Lower leg skin (tissue), 4 donors: ENCODE results near the gene PGM5. TPM values are rescaled to one million over a fixed set of nuclear protein-coding genes. Genes with fewer than 3 reads are reported as not detected.

ENCODE experiments used
- DNase-seq, 2 donors: peaks; one replicate each; pipeline ENCODE4 v3.0.0-alpha.2; 2019; ENCODE audit warnings: low spot score in 2 of 2
- H3K4me3 ChIP-seq: fragments of 200-600 bp; sonication (generic); 2 replicates; pipeline ENCODE4 v1.5.1; 2017; ENCODE audit warnings: mild to moderate bottlenecking, low read depth; ENCODE audit not compliant: poor library complexity, severe bottlenecking
- POLR2A ChIP-seq, 2 donors: fragments of 450-650 bp; IDR thresholded peaks; one replicate each; pipeline ENCODE4 v1.6.1; 2016 to 2017; ENCODE audit warnings: antibody characterized with exemption in 2 of 2, mild to moderate bottlenecking in 1 of 2, moderate library complexity in 1 of 2
- WGBS, 2 donors: methylation state at CpG; one replicate each; pipeline ENCODE4 v1.1.5; 2018; 5-methylcytosine and 5-hydroxymethylcytosine counted together
- intact Hi-C: fragments of 100-400 bp; cut with DNase I; formaldehyde crosslinking; loops from one replicate; pipeline ENCODE4 v1.15.0; 2023; ENCODE audit warnings: low total_unique reads
- total RNA-seq, 4 donors: library from RNA; depleted of rRNA; stranded (reverse); fragments of >200 nt; gene quantifications; one replicate each; pipeline ENCODE4 v1.1.0, GENCODE V29; 2016
- TF ChIP-seq, protein P1 (sequence below), 3 donors: fragments of 450-650 bp; IDR thresholded peaks; one replicate each; pipeline ENCODE4 v1.5.1; 2016; ENCODE audit warnings: antibody characterized with exemption in 3 of 3, mild to moderate bottlenecking in 3 of 3, moderate library complexity in 2 of 3

PGM5 gene
- total RNA-seq, 4 donors from 2014 or later: 7.3 to 16.8 (median 8.7) TPM

GRCh38 chr9:68567565-68567964, 211.2 kb downstream of the PGM5 start:
- no peak for DNase-seq
- WGBS, 2 donors: 72 to 78% methylated on average over 3 of the region's 3 CpGs
- intact Hi-C loops: no loop called here

GRCh38 chr9:68574150-68574549, 217.7 kb downstream of the PGM5 start:
- no peak overlapping the region for H3K4me3 ChIP-seq
- intact Hi-C loops: no loop called here
- 59 to 71% methylated on average over 3 of the region's 3 CpGs for WGBS, 2 donors
- DNase-seq: no peak
- no peak for TF ChIP-seq POLR2A (IDR thresholded peaks at IDR 0.05)
- TF ChIP-seq, protein P1, sequence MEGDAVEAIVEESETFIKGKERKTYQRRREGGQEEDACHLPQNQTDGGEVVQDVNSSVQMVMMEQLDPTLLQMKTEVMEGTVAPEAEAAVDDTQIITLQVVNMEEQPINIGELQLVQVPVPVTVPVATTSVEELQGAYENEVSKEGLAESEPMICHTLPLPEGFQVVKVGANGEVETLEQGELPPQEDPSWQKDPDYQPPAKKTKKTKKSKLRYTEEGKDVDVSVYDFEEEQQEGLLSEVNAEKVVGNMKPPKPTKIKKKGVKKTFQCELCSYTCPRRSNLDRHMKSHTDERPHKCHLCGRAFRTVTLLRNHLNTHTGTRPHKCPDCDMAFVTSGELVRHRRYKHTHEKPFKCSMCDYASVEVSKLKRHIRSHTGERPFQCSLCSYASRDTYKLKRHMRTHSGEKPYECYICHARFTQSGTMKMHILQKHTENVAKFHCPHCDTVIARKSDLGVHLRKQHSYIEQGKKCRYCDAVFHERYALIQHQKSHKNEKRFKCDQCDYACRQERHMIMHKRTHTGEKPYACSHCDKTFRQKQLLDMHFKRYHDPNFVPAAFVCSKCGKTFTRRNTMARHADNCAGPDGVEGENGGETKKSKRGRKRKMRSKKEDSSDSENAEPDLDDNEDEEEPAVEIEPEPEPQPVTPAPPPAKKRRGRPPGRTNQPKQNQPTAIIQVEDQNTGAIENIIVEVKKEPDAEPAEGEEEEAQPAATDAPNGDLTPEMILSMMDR (IDR thresholded peaks at IDR 0.05): no peak

More at GRCh38 chr9:68567565-68567964, 211.2 kb downstream of the PGM5 start:
- TF ChIP-seq POLR2A (IDR thresholded peaks at IDR 0.05): no peak
- TF ChIP-seq, protein P1 (IDR thresholded peaks at IDR 0.05): no peak
- H3K4me3 ChIP-seq: no peak overlapping the region

GRCh38 chr9:68575817-68576216, 219.4 kb downstream of the PGM5 start:
- 72 to 75% methylated on average over 5 of the region's 5 CpGs for WGBS, 2 donors
- TF ChIP-seq POLR2A (IDR thresholded peaks at IDR 0.05): no peak
- TF ChIP-seq, protein P1 (IDR thresholded peaks at IDR 0.05): no peak
- intact Hi-C loops: no loop called here
- H3K4me3 ChIP-seq: no peak overlapping the region
- DNase-seq: no peak

GRCh38 chr9:68577774-68578591, 221.6 kb downstream of the PGM5 start:
- H3K4me3 ChIP-seq: no peak overlapping the region
- WGBS, 2 donors: 69 to 73% methylated on average over 7 of the region's 7 CpGs
- DNase-seq: no peak
- intact Hi-C loops: no loop called here
- TF ChIP-seq POLR2A (IDR thresholded peaks at IDR 0.05): no peak
- TF ChIP-seq, protein P1 (IDR thresholded peaks at IDR 0.05): no peak

Other genes starting within 250 kb of the PGM5 start
- 10 to 100 TPM; 12.1 to 33.5 (median 26.6) TPM for gene ZNG1C, start 114.6 kb upstream of the PGM5 start, total RNA-seq
- gene FOXD4L3, start 53.7 kb upstream of the PGM5 start, total RNA-seq: not detected
- gene TMEM252, start 184.3 kb downstream of the PGM5 start, total RNA-seq: not detected